Transverse colon (tissue), 4 donors: ENCODE data around the gene SLMAP. TPM values are rescaled to one million over a fixed set of nuclear protein-coding genes. Genes with fewer than 3 reads are reported as not detected.

Experiments
- DNase-seq: peaks from one replicate; pipeline ENCODE4 v3.0.0-alpha.2; 2019
- H3K27ac ChIP-seq, 4 donors: fragments of 200-600 bp; sonication (generic); 2 replicates each; pipeline ENCODE4 v1.5.1; 2016 to 2018; ENCODE audit warnings: inconsistent platforms in 4 of 4
- H3K27me3 ChIP-seq: fragments of 200-600 bp; sonication (generic); 2 replicates; pipeline ENCODE4 v1.5.1; 2017; ENCODE audit warnings: inconsistent platforms
- H3K36me3 ChIP-seq, 4 donors: fragments of 200-600 bp; sonication (generic); 2 replicates each; pipeline ENCODE4 v1.5.1; 2017 to 2019; ENCODE audit warnings: inconsistent platforms in 4 of 4
- H3K4me1 ChIP-seq, 4 donors: fragments of 200-600 bp; sonication (generic); 2 replicates each; pipeline ENCODE4 v1.5.1; 2017 to 2020; ENCODE audit warnings: inconsistent platforms in 4 of 4
- H3K4me3 ChIP-seq, 4 donors: fragments of 200-600 bp; sonication (generic); 1 replicate in 1 of 4; 2 replicates in 3 of 4; pipeline versions ENCODE4 v1.5.1 to v1.6.1; 2017 to 2019; ENCODE audit warnings: inconsistent platforms in 4 of 4
- H3K9me3 ChIP-seq, 2 donors: fragments of 200-600 bp; sonication (generic); 2 replicates each; pipeline ENCODE4 v1.5.1; 2017 to 2019; ENCODE audit warnings: inconsistent platforms in 2 of 2
- CTCF ChIP-seq, 5 experiments: fragments of 200-600 bp in 3 of 5; fragments of 450-650 bp in 2 of 5; sonication (generic) in 3 of 5; IDR thresholded peaks; 1 replicate in 2 of 5; 2 replicates in 3 of 5; pipeline ENCODE4 v1.5.1; 2016 to 2017; ENCODE audit warnings: antibody characterized with exemption in 5 of 5, inconsistent platforms in 3 of 5, mild to moderate bottlenecking in 2 of 5, moderate library complexity in 1 of 5
- EP300 ChIP-seq: sonication (generic); formaldehyde crosslinking; IDR thresholded peaks from one replicate; pipeline ENCODE4 v1.6.1; 2017; ENCODE audit warnings: antibody characterized with exemption, low read depth
- POLR2A ChIP-seq: fragments of 450-650 bp; IDR thresholded peaks from one replicate; pipeline ENCODE4 v1.6.1; 2016; ENCODE audit warnings: antibody characterized with exemption, mild to moderate bottlenecking, moderate library complexity
- POLR2AphosphoS5 ChIP-seq, 3 donors: sonication (generic); formaldehyde crosslinking; IDR thresholded peaks; one replicate each; pipeline ENCODE4 v1.6.1; 2016; ENCODE audit warnings: antibody characterized with exemption in 3 of 3
- WGBS, 2 donors: methylation state at CpG; one replicate each; pipeline ENCODE4 v1.1.5; 2018; ENCODE audit warnings: low coverage in 1 of 2; 5-methylcytosine and 5-hydroxymethylcytosine counted together
- in situ Hi-C, 4 donors: fragments of 200-750 bp; cut with MboI; loops; one replicate each; pipeline versions ENCODE4 v1.15.0 to v1.15.1; 2017; ENCODE audit warnings: low sequenced_read_pairs in 3 of 4, low pct_ligation_motif_present in 1 of 4, low pct_unique_long_range_greater_than_20kb in 1 of 4
- intact Hi-C: fragments of 100-400 bp; cut with DNase I; formaldehyde crosslinking; loops from one replicate; pipeline ENCODE4 v1.15.1; 2023; ENCODE audit warnings: low total_unique reads
- total RNA-seq, 4 donors: library from RNA; depleted of rRNA; stranded (reverse); fragments of >200 nt; gene quantifications; one replicate each; pipeline ENCODE4 v1.1.0, GENCODE V29; 2016

The SLMAP gene
- total RNA-seq, 4 donors from 2014 or later = 111 to 162 (median 119) TPM

GRCh38 chr3:57820479-57820878 lies 64.4 kb downstream of the SLMAP start:
- intact Hi-C loops = no loop called here
- in situ Hi-C loops = no loop called here

GRCh38 chr3:57821765-57822164 lies 65.7 kb downstream of the SLMAP start:
- in situ Hi-C loops (no loop called here), intact Hi-C loops (no loop called here)
- Histone ChIP-seq H3K27me3 (no peaks in the 10 kb centered on the region), H3K27ac (no peak overlapping the region), H3K36me3 (peaks cover 0 to 2% (median 0%) of the 10 kb centered on the region in 4 donors), H3K9me3 (no peaks in the 10 kb centered on the region), H3K4me1 (peaks cover 0 to 37% (median 10%) of the 10 kb centered on the region in 4 donors), H3K4me3 (no peak overlapping the region)
- TF ChIP-seq CTCF (IDR thresholded peaks at IDR 0.05) (no peak), EP300 (no peak), POLR2A (no peak), POLR2AphosphoS5 (IDR thresholded peaks at IDR 0.05) (no peak)
- DNase-seq = no peak

More at GRCh38 chr3:57820479-57820878, 64.4 kb downstream of the SLMAP start:
- Histone ChIP-seq H3K4me3 (no peak overlapping the region), H3K27ac (no peak overlapping the region), H3K36me3 (no peaks in the 10 kb centered on the region), H3K4me1 (peaks cover 0 to 26% (median under 1%) of the 10 kb centered on the region in 4 donors), H3K9me3 (no peaks in the 10 kb centered on the region), H3K27me3 (no peaks in the 10 kb centered on the region)
- WGBS, 2 donors = 81 to 92% methylated on average over 6 of the region's 6 CpGs
- TF ChIP-seq CTCF (IDR thresholded peaks at IDR 0.05) (no peak), POLR2A (no peak)
- no peak for DNase-seq

DNA sequence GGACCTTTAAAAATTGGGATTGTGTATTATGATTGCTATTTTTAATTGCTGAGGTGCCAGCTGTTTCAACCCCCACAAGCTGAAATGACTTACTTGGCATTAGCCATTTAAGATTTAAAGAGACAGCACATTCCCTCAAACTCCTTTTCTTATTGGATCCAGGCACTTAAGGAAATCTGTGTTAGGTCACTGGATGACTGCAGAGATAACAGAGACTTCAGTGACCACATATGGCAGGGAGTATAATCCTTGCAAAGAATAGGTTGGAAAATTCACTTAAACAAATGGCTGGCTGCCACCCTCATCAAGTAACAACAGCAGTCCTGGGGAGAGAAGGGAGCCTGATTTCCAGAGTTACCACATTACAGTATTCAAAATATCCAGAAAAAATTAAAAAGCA lies 66.6 kb downstream of the SLMAP start:
- Histone ChIP-seq H3K27ac (no peak overlapping the region), H3K4me1 (peaks cover 0 to 44% (median 18%) of the 10 kb centered on the region in 4 donors), H3K36me3 (peaks cover 0 to 2% (median 0%) of the 10 kb centered on the region in 4 donors), H3K27me3 (no peaks in the 10 kb centered on the region), H3K4me3 (no peak overlapping the region), H3K9me3 (no peaks in the 10 kb centered on the region)
- intact Hi-C loops (no loop called here), in situ Hi-C loops (no loop called here)
- no peak for DNase-seq
- TF ChIP-seq POLR2A (no peak), POLR2AphosphoS5 (IDR thresholded peaks at IDR 0.05) (no peak), EP300 (no peak), CTCF (IDR thresholded peaks at IDR 0.05) (no peak)

- Histone ChIP-seq H3K36me3 (peaks cover 0 to 2% (median 0%) of the 10 kb centered on the region in 4 donors), H3K27me3 (no peaks in the 10 kb centered on the region), H3K4me3 (no peak overlapping the region), H3K9me3 (no peaks in the 10 kb centered on the region), H3K27ac (no peak overlapping the region), H3K4me1 (peaks cover 0 to 51% (median 22%) of the 10 kb centered on the region in 4 donors)
- intact Hi-C loops (no loop called here), in situ Hi-C loops (loop anchor here in 1 of 4 donors (25.0 kb wide), 1 partner anchor 163 kb away; no protein-coding TSS in a partner anchor)
- no peak for DNase-seq
- WGBS, 2 donors = 52 to 60% methylated on average over 3 of the region's 3 CpGs
- TF ChIP-seq POLR2A = no peak
- TF ChIP-seq EP300 = no peak
- no peak for TF ChIP-seq CTCF (IDR thresholded peaks at IDR 0.05)
- no peak for TF ChIP-seq POLR2AphosphoS5 (IDR thresholded peaks at IDR 0.05)
Measured at GRCh38 chr3:57825116-57825515, 69.0 kb downstream of the SLMAP start.
